HG02588 (cell line): ENCODE data around the gene PRDM8.
"Not testable (repeated sequence)": the region's sequence is repeated elsewhere in the genome, so short reads cannot be mapped to it uniquely, and the experiment has no call there.

Experiments
- ATAC-seq: cut with Tn5 transposase; IDR thresholded peaks from one replicate; pipeline ENCODE4 v1.9.1; 2021; ENCODE audit warnings: mild to moderate bottlenecking, moderate library complexity; ENCODE audit not compliant: unreplicated experiment

Gene PRDM8

DNA sequence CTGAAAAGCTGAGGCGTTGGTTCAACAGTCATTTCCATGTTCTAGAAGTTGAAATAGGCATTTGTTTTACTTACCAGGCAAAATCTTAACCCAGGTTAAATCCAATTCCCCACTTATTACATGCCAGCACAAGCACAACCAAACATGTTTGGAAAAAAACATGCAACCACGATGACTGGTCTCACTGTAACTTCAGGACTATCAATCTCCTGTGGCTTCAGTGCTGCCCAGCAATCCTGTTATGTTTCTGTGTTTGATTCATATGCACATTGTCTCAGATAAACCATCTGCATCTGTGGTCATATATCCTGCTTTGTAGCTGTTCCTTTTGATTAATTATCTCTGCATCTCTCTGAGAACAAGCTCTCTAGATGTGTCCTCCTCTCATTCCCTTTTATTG is 28.3 kb downstream of the PRDM8 start:
- no peak for ATAC-seq

DNA sequence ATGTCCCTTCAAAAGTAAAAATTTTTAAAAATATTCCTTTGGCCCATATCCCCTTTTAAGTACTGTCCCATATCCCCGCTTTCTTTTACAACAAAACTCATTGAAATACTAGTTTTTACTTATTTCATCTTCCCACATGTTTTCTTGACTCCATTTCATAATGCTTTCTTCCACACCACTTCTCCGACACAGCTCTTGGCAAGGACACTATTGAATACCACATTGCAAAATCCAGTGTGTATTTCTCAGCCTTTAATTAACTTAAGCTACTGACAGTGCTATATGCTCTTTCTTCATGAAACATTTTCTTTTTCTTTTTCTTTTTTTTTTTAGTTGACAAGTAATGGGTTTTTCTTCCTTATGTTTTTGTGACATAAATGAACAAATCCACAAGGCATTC is 28.8 kb downstream of the PRDM8 start:
- no peak for ATAC-seq

GRCh38 chr4:80228460-80228859 is 31.2 kb downstream of the PRDM8 start:
- no peak for ATAC-seq

GRCh38 chr4:80229128-80229527 is 31.8 kb downstream of the PRDM8 start:
- no peak for ATAC-seq

DNA sequence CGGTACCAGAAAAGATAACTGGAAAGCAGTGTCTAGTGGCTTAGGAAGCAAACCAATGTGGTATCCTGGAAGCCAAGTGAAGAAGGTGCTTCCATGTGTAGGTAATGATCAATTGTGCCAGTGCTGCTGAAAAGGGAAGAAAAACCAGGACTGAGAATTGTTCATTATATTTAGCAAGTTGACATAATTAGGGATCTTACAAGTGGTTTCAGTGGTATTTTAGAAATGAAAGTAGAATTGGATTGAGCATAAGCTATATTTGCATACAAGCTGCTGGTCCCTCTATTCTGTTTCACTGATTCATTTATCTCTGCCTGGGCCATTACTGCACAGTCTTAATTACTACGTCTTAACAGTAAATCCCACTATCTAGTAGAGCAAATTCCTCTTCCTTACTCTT is 32.3 kb downstream of the PRDM8 start:
- ATAC-seq: no peak

DNA sequence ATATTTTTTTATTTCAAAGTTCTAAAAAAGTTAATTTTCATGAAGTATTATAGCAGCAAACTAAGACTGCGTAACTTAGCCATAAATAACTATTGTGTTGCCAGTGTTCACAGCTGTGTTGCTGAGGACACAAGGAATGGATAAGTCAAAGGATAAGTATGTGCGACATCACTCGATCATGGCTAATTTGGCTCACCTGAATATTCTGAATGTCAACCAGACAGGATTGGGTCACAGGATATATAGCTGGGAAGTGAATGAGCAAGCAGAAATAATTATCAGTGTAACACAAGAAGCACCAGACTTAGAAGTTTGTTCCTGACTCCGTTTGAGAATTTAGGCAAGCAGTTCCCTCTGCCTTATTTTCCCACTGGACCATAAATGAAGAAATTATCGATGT is 33.9 kb downstream of the PRDM8 start:
- no peak for ATAC-seq

GRCh38 chr4:80232707-80233370 is 35.5 kb downstream of the PRDM8 start:
- no peak for ATAC-seq

GRCh38 chr4:80233390-80233789 is 36.1 kb downstream of the PRDM8 start:
- ATAC-seq: no peak

DNA sequence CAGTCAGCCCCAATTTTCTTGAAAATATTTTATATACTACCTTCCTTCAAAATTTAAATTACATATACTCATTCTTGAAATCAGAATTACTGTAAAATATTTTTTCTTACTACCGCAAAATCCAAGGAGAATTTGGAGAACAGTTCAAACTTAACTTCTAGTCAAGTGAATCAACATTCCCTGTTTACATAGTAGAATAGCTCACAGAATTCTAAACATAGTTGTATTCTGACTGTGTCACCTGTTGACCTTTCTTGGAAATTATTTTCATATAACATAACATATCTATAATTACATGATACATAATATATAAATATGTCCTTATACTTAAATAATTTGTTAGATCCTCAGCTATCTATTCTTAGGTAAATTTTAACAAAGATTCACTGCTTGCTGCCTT is 38.1 kb downstream of the PRDM8 start:
- no peak for ATAC-seq

- ATAC-seq: no peak
Measured at GRCh38 chr4:80237992-80238391, 40.7 kb downstream of the PRDM8 start.

DNA sequence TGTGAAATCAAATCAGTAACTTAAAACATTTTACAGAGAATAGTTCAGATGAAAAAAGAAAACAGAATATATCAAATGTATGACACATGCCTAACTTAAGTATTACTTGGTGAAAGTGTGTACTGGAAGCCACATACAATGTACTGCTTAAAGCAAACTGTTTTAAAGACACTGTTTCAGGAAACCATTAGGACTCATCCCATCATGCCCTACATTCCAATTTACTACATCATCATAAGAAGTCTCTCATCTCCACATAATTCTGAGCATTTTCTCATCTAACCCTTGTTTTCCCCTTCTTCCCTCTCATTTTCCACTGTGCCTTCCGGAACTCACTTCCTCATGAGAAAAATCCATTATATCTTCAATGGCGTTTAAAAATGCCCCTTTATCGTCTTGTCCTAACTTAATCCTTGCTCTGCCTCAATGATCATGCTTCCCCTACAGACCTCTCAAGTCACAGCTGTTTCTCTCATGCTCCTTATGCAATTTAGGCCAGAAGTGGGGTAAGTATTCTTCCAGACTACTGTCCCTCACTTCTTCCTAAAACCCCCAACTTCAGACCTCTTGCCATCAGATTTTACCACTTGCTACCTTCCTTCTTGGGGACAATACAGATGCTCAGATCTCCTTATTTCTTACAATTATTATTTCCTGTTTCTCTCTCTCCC is 42.3 kb downstream of the PRDM8 start:
- ATAC-seq: no peak

GRCh38 chr4:80240976-80241375 is 43.7 kb downstream of the PRDM8 start:
- ATAC-seq: no peak

GRCh38 chr4:80243274-80244018 is 46.1 kb downstream of the PRDM8 start:
- ATAC-seq: no peak

GRCh38 chr4:80247484-80247883 is 50.2 kb downstream of the PRDM8 start:
- not testable (repeated sequence) for ATAC-seq

DNA sequence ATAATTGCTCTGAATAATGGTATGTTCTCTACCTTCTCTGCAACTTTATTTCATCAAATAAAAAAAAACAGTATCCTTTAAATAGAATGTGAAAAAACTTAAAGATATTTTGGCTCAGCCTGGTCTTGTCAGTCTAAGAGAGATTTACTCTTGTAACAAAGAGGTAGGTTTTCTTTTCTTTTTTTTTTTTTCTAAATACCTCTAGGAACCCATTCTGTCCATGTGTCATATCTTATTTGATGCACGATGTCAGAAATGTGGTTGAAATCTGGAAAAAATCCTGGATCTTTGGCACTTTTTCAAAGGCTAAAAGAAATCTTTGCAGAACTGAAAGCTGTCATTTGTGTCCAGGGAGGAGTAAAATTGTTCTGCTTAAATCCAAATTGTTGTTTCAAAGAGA is 51.8 kb downstream of the PRDM8 start:
- ATAC-seq: no peak

GRCh38 chr4:80252427-80252826 is 55.1 kb downstream of the PRDM8 start:
- no peak for ATAC-seq

GRCh38 chr4:80252953-80253352 is 55.6 kb downstream of the PRDM8 start:
- no peak for ATAC-seq

GRCh38 chr4:80253510-80253909 is 56.2 kb downstream of the PRDM8 start:
- no peak for ATAC-seq
